HG02678 (cell line): ENCODE results near the gene TACR1.
"Not testable (repeated sequence)": the region's sequence is repeated elsewhere in the genome, so short reads cannot be mapped to it uniquely, and the experiment has no call there.

Experiments
- ATAC-seq: cut with Tn5 transposase; IDR thresholded peaks from one replicate; pipeline ENCODE4 v1.9.1; 2021; ENCODE audit warnings: mild to moderate bottlenecking, moderate library complexity; ENCODE audit not compliant: unreplicated experiment

Gene TACR1

GRCh38 chr2:75195076-75195691, 4.1 kb downstream of the TACR1 start:
- ATAC-seq: no peak

- ATAC-seq: no peak
These were observed 5.0 kb downstream of the TACR1 start for GRCh38 chr2:75194184-75194868.

GRCh38 chr2:75192496-75192895, 6.8 kb downstream of the TACR1 start:
- no peak for ATAC-seq

- ATAC-seq: no peak
These were observed 8.9 kb downstream of the TACR1 start for GRCh38 chr2:75190271-75190990.

- ATAC-seq: no peak
These were observed 12.5 kb downstream of the TACR1 start for GRCh38 chr2:75186821-75187220.

- ATAC-seq: no peak
These were observed 16.7 kb downstream of the TACR1 start for GRCh38 chr2:75182606-75183005.

GRCh38 chr2:75180476-75180875, 18.8 kb downstream of the TACR1 start:
- no peak for ATAC-seq

GRCh38 chr2:75177427-75177826, 21.9 kb downstream of the TACR1 start:
- no peak for ATAC-seq

GRCh38 chr2:75175456-75175855, 23.9 kb downstream of the TACR1 start:
- no peak for ATAC-seq

- ATAC-seq: no peak
These were observed 24.3 kb downstream of the TACR1 start for GRCh38 chr2:75174981-75175380.

- ATAC-seq: no peak
These were observed 24.8 kb downstream of the TACR1 start for GRCh38 chr2:75174519-75174918.

- no peak for ATAC-seq
These were observed 25.6 kb downstream of the TACR1 start for GRCh38 chr2:75173740-75174139.

- not testable (repeated sequence) for ATAC-seq
These were observed 27.9 kb downstream of the TACR1 start for GRCh38 chr2:75171423-75171822.

- no peak for ATAC-seq
These were observed 28.4 kb downstream of the TACR1 start for GRCh38 chr2:75170889-75171288.

GRCh38 chr2:75168186-75168585, 31.1 kb downstream of the TACR1 start:
- no peak for ATAC-seq

GRCh38 chr2:75166491-75166890, 32.8 kb downstream of the TACR1 start:
- ATAC-seq: no peak

- ATAC-seq: no peak
These were observed 36.4 kb downstream of the TACR1 start for GRCh38 chr2:75162897-75163296.

GRCh38 chr2:75162259-75162658, 37.1 kb downstream of the TACR1 start:
- ATAC-seq: no peak

GRCh38 chr2:75157435-75157834, 41.9 kb downstream of the TACR1 start:
- no peak for ATAC-seq

- ATAC-seq: no peak
These were observed 44.2 kb downstream of the TACR1 start for GRCh38 chr2:75155115-75155514.

GRCh38 chr2:75153221-75153620, 46.1 kb downstream of the TACR1 start:
- no peak for ATAC-seq

- ATAC-seq: not testable (repeated sequence)
These were observed 47.1 kb downstream of the TACR1 start for GRCh38 chr2:75152243-75152642.
